Endothelial cell of umbilical vein (primary cell): Measurements from ENCODE around the gene POP5. TPM values are rescaled to one million over a fixed set of nuclear protein-coding genes. Genes with fewer than 3 reads are reported as not detected.

Experiments used
- BruUV-seq: library from RNA; stranded (reverse); fragments of 400-500 nt; replicated peaks from 2 replicates; lab custom pipeline; 2021; lab: Mats Ljungman, UMichigan
- CTCF ChIA-PET: fragments of 300-600, 350-600 bp; sonication (Branson Sonifier 250); formaldehyde crosslinking; loops from one replicate; lab custom pipeline; 2021; ENCODE audit warnings: antibody characterized with exemption, inconsistent platforms; lab: Charles Lee
- POLR2A ChIA-PET: fragments of 300-600, 350-600 bp; sonication (Branson Sonifier 250); formaldehyde crosslinking; loops from one replicate; lab custom pipeline; 2021; ENCODE audit warnings: antibody characterized with exemption, inconsistent platforms; lab: Charles Lee
- DNase-seq: peaks from one replicate; pipeline ENCODE4 v3.0.0-alpha.2; 2011; ENCODE audit warnings: low read depth, low spot score
- FAIRE-seq: peaks from 2 replicates; lab custom pipeline; 2011; peaks lifted over from hg19 to GRCh38; lab: Jason Lieb, UNC
- H2AFZ ChIP-seq: 2 replicates; pipeline ENCODE4 v1.6.0; 2012; ENCODE audit warnings: low read depth, low read length, control low read depth, inconsistent platforms
- H3K27ac ChIP-seq: 2 replicates; pipeline ENCODE4 v1.5.1; 2011; ENCODE audit warnings: low read depth, mild to moderate bottlenecking, control low read depth, low read length, moderate library complexity; ENCODE audit not compliant: insufficient read depth
- H3K27me3 ChIP-seq, 2 experiments: 2 replicates each; pipeline versions ENCODE4 v1.6.0 to v1.6.1; 2011; ENCODE audit warnings: low read length in 2 of 2, mixed read lengths in 1 of 2; ENCODE audit not compliant: control insufficient read depth in 2 of 2, insufficient read depth in 2 of 2
- H3K36me3 ChIP-seq, 2 experiments: 2 replicates in 1 of 2; 3 replicates in 1 of 2; pipeline ENCODE4 v1.5.1; 2011; ENCODE audit warnings: low read length in 2 of 2, mild to moderate bottlenecking in 1 of 2, moderate library complexity in 1 of 2; ENCODE audit not compliant: control insufficient read depth in 2 of 2, insufficient read depth in 2 of 2; ENCODE audit errors: extremely low read depth in 1 of 2
- H3K4me1 ChIP-seq: 3 replicates; pipeline ENCODE4 v1.5.1; 2011; ENCODE audit warnings: mild to moderate bottlenecking, low read length; ENCODE audit not compliant: control insufficient read depth, insufficient read depth; ENCODE audit errors: extremely low read depth
- H3K4me2 ChIP-seq: 2 replicates; pipeline ENCODE4 v1.6.1; 2011; ENCODE audit warnings: low read length, control low read depth, mixed read lengths; ENCODE audit not compliant: insufficient read depth
- H3K4me3 ChIP-seq, 3 experiments: fragments of 200-600 bp in 1 of 3; sonication (generic), shearing (Covaris generic) in 1 of 3; replicated peaks in 1 of 3; 2 replicates each; pipeline ENCODE4 v1.5.1; 2011 to 2016; ENCODE audit warnings: control low read depth in 3 of 3, low read length in 3 of 3, mild to moderate bottlenecking in 2 of 3, inconsistent platforms in 1 of 3, low read depth in 1 of 3, moderate library complexity in 1 of 3; ENCODE audit not compliant: insufficient read depth in 1 of 3
- H3K79me2 ChIP-seq: 2 replicates; pipeline ENCODE4 v1.6.0; 2012; ENCODE audit warnings: low read length, inconsistent platforms; ENCODE audit not compliant: control insufficient read depth, insufficient read depth
- H3K9ac ChIP-seq: replicated peaks from 2 replicates; pipeline ENCODE3; 2011; ENCODE audit warnings: low read length, control low read depth; ENCODE audit not compliant: insufficient read depth; ENCODE audit errors: extremely low read depth
- H3K9me1 ChIP-seq: replicated peaks from 3 replicates; pipeline ENCODE4 v1.6.0; 2011; ENCODE audit warnings: mild to moderate bottlenecking, low read length; ENCODE audit not compliant: control insufficient read depth, insufficient read depth; ENCODE audit errors: extremely low read depth
- H3K9me3 ChIP-seq: replicated peaks from 2 replicates; pipeline ENCODE4 v1.5.1; 2012; ENCODE audit warnings: low read length, inconsistent platforms; ENCODE audit not compliant: control insufficient read depth, insufficient read depth
- H4K20me1 ChIP-seq: replicated peaks from 2 replicates; pipeline ENCODE3; 2011; ENCODE audit warnings: mild to moderate bottlenecking, low read length; ENCODE audit not compliant: control insufficient read depth, insufficient read depth; ENCODE audit errors: extremely low read depth
- CTCF ChIP-seq, 2 donors: IDR thresholded peaks; 1 replicate in 1 of 2; 2 replicates in 1 of 2; pipeline ENCODE4 v1.5.1; 2011; ENCODE audit warnings: low read length in 2 of 2, mild to moderate bottlenecking in 2 of 2, moderate library complexity in 2 of 2, control low read depth in 1 of 2, inconsistent platforms in 1 of 2, low read depth in 1 of 2; ENCODE audit not compliant: insufficient read depth in 1 of 2; ENCODE audit errors: extremely low read depth in 1 of 2
- EZH2 ChIP-seq: IDR thresholded peaks from 2 replicates; pipeline ENCODE4 v1.6.1; 2012; ENCODE audit warnings: borderline replicate concordance, low read depth, mild to moderate bottlenecking, moderate library complexity, low read length, inconsistent platforms; ENCODE audit not compliant: severe bottlenecking
- FOS ChIP-seq: IDR thresholded peaks from 2 replicates; pipeline ENCODE4 v1.6.1; 2011; ENCODE audit warnings: mild to moderate bottlenecking, low read length, moderate library complexity, borderline replicate concordance; ENCODE audit not compliant: insufficient read depth
- GATA2 ChIP-seq: IDR thresholded peaks from 2 replicates; pipeline ENCODE4 v1.7.0; 2011; ENCODE audit warnings: low read depth, mild to moderate bottlenecking, moderate library complexity, mixed read lengths, low read length; ENCODE audit not compliant: insufficient read length, insufficient read depth
- JUN ChIP-seq: IDR thresholded peaks from 2 replicates; pipeline ENCODE4 v1.6.1; 2011; ENCODE audit warnings: borderline replicate concordance, low read depth; ENCODE audit not compliant: insufficient read length, insufficient read depth
- MAX ChIP-seq: IDR thresholded peaks from 2 replicates; pipeline ENCODE4 v1.6.1; 2011; ENCODE audit not compliant: insufficient read depth, insufficient read length
- MYC ChIP-seq: IDR thresholded peaks from one replicate; pipeline ENCODE4 v1.6.1; 2011; ENCODE audit warnings: mild to moderate bottlenecking, low read depth, low read length
- POLR2A ChIP-seq: IDR thresholded peaks from 2 replicates; pipeline ENCODE4 v1.6.1; 2012; ENCODE audit warnings: low read depth, mild to moderate bottlenecking, control low read depth, low read length
- POLR2AphosphoS5 ChIP-seq: IDR thresholded peaks from 2 replicates; pipeline ENCODE4 v1.6.1; 2012; ENCODE audit warnings: low read depth, mild to moderate bottlenecking, control low read depth, low read length, moderate library complexity; ENCODE audit not compliant: insufficient read depth
- dilution Hi-C: fragments of 300-500 bp; cut with MboI; formaldehyde crosslinking; loops from one replicate; pipeline ENCODE4 v1.15.0; 2019; ENCODE audit warnings: low sequenced_read_pairs; ENCODE audit not compliant: extremely low pct_ligation_motif_present
- intact Hi-C: fragments of 100-400 bp; cut with micrococcal nuclease; formaldehyde crosslinking; loops from one replicate; pipeline ENCODE4 v1.10.0; 2022
- polyA plus RNA-seq, 4 experiments: library from polyadenylated mRNA; depleted of rRNA in 3 of 4; stranded (reverse) in 3 of 4; unstranded in 1 of 4; fragments of >200 nt; gene quantifications; 2 replicates each; pipeline versions ENCODE4 v1.2.1 to v1.2.3, GENCODE V29; 2011 to 2012; ENCODE audit warnings: missing spikeins in 1 of 4
- total RNA-seq: library from RNA; stranded (reverse); gene quantifications from 2 replicates; pipeline ENCODE4 v1.2.3, GENCODE V29; 2021

The POP5 gene
- total and polyA plus RNA-seq, 2 donors (not counting 3 experiments of a cell fraction or from before 2014, with no cell fraction given): 25.7 to 60.2 TPM

- no peak for TF ChIP-seq POLR2AphosphoS5
- TF ChIP-seq CTCF (IDR thresholded peaks at IDR 0.05; ENCODE audit: extremely low read depth in 1 of 2, insufficient read depth in 1 of 2, low read depth in 1 of 2, low read length in 2 of 2): no peak
- Histone ChIP-seq H3K4me3 (no peak overlapping the region), H3K27me3 (peaks cover 0 to 3% of the 10 kb centered on the region in 2 experiments), H3K4me1 (peaks cover 3% of the 10 kb centered on the region), H3K9ac (no peak overlapping the region), H3K4me2 (no peak overlapping the region), H3K79me2 (no peaks in the 10 kb centered on the region), H3K27ac (no peak overlapping the region), H2AFZ (no peak overlapping the region), H3K9me1 (no peaks in the 10 kb centered on the region), H3K36me3 (no peaks in the 10 kb centered on the region), H4K20me1 (no peaks in the 10 kb centered on the region), H3K9me3 (no peaks in the 10 kb centered on the region)
- POLR2A ChIA-PET: no interaction called here
- DNase-seq (no peak), FAIRE-seq (no peak)
- CTCF ChIA-PET: interaction anchor here (1.0 to 1.8 kb wide), 3 partner anchors 58 to 384 kb away, joined by 3 to 7 read pairs (median 3); no protein-coding TSS in a partner anchor
- dilution Hi-C loops: no loop called here
- BruUV-seq: no TSS peak
- intact Hi-C loops: no loop called here
Measured at GRCh38 chr12:120588371-120588770, 7.2 kb upstream of the POP5 start.

GRCh38 chr12:120586860-120587259, 5.7 kb upstream of the POP5 start:
- DNase-seq (no peak), FAIRE-seq (no peak)
- TF ChIP-seq GATA2 (no peak), POLR2A (no peak), POLR2AphosphoS5 (no peak), JUN (no peak), MAX (no peak), FOS (no peak), CTCF (IDR thresholded peaks at IDR 0.05; ENCODE audit: extremely low read depth in 1 of 2, insufficient read depth in 1 of 2, low read depth in 1 of 2, low read length in 2 of 2) (no peak), EZH2 (no peak), MYC (no peak)
- no peaks in the 10 kb centered on the region for H3K9me3 ChIP-seq
- no peaks in the 10 kb centered on the region for H3K9me1 ChIP-seq
- H3K79me2 ChIP-seq: no peaks in the 10 kb centered on the region
- ChIA-PET CTCF (interaction anchor here (0.8 to 1.5 kb wide), 2 partner anchors 62 to 385 kb away, joined by 3 to 4 read pairs; no protein-coding TSS in a partner anchor), POLR2A (no interaction called here)
- no peaks in the 10 kb centered on the region for H3K36me3 ChIP-seq
- no peaks in the 10 kb centered on the region for H3K27me3 ChIP-seq
- no peaks in the 10 kb centered on the region for H4K20me1 ChIP-seq
- no peak overlapping the region for H3K9ac ChIP-seq
- dilution Hi-C loops (no loop called here), intact Hi-C loops (no loop called here)
- H3K27ac ChIP-seq: no peak overlapping the region
- H2AFZ ChIP-seq: no peak overlapping the region
- H3K4me2 ChIP-seq: no peak overlapping the region
- H3K4me1 ChIP-seq: peaks cover 9% of the 10 kb centered on the region
- no peak overlapping the region for H3K4me3 ChIP-seq
- BruUV-seq: no TSS peak
